Upper lobe of right lung (tissue), 1 donor: ENCODE data around the gene CARD10. TPM values are rescaled to one million over a fixed set of nuclear protein-coding genes. Genes with fewer than 3 reads are reported as not detected.

Source experiments
- ATAC-seq: fragments of 200-7000 bp; cut with Tn5 transposase; one replicate; pipeline ENCODE4 v1.9.1; 2020; ENCODE audit warnings: mild to moderate bottlenecking, moderate library complexity
- DNase-seq: peaks from one replicate; pipeline ENCODE4 v3.0.0-alpha.2; 2020
- H3K27ac ChIP-seq: fragments of 200-600 bp; one replicate; pipeline ENCODE4 v1.8.0; 2022
- H3K27me3 ChIP-seq: fragments of 200-600 bp; one replicate; pipeline ENCODE4 v1.8.0; 2022; ENCODE audit warnings: mild to moderate bottlenecking
- H3K36me3 ChIP-seq: fragments of 200-600 bp; one replicate; pipeline ENCODE4 v1.8.0; 2022
- H3K4me1 ChIP-seq: fragments of 200-600 bp; one replicate; pipeline ENCODE4 v1.8.0; 2022
- H3K4me3 ChIP-seq: fragments of 200-600 bp; one replicate; pipeline ENCODE4 v1.8.0; 2022; ENCODE audit warnings: mild to moderate bottlenecking
- H3K9me3 ChIP-seq: fragments of 200-600 bp; one replicate; pipeline ENCODE4 v1.8.0; 2022
- intact Hi-C: fragments of 100-400 bp; cut with DNase I; formaldehyde crosslinking; loops from one replicate; pipeline ENCODE4 v1.11.0; 2022
- total RNA-seq: library from RNA; stranded (reverse); fragmentation: NEBNext Ultra II Directional; extraction: Animal tissue kit (Norgen Biotek cat#: 25700); gene quantifications from one replicate; pipeline ENCODE4 v1.2.1, GENCODE V29; 2021
- TF ChIP-seq, protein P1 (sequence below): fragments of 200-600 bp; IDR thresholded peaks from one replicate; pipeline ENCODE4 v1.8.0; 2022; ENCODE audit warnings: antibody characterized with exemption
- donor health status: DM: no; HTN: yes; CAD: no; lungs with severe emphysema.

The CARD10 gene
- total RNA-seq, 1 donor from 2014 or later: 17.0 TPM

DNA sequence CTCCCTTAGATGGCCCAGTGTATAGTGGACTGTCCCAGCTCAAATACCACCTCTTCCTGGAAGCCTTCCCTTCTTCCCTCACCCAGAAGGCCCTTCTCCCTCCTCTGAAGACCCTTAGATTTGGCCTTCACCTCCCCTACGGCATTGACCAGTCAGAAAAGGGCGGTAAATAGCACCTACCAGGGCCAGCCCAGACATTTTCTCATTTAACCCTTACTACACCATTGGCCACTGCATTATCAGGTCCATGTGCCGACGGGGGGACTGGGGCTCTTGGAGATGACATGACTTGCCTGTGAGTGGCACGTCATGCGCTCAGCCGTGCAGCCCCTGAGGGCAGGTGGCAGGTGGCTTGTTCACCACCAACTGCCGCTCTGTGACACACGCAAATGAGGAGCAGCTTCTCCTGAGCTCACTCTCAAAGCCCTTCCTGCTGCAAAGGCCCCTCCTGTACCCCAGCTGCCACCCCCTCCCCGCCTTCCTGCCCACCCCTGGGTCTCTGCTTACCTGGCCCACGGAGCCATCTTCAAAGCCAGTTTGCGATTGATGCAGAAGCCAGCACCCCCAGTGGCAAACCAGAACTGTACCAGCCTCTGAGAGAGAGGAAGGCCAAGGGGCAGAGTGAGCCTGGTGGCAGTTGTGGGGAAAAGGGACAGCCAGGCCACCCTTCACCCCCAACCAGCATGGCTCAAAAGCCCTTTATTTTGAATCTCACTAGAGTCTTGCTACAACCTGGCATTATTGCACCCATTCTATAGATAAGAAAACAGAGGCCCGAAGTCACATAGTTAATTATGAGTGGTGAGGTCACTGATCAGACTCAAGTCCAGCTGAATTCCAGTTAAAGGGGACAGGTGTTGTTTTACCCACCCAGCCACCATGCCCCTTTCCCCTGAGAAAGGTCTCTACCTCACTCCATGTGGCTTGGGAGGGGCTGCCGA is 42.6 kb downstream of the CARD10 start:
- Histone ChIP-seq H3K9me3 (no peaks in the 10 kb centered on the region), H3K27ac (no peak overlapping the region), H3K4me3 (no peak overlapping the region), H3K4me1 (no peaks in the 10 kb centered on the region), H3K36me3 (peaks cover 30% of the 10 kb centered on the region), H3K27me3 (no peaks in the 10 kb centered on the region)
- DNase-seq (no peak), ATAC-seq (no peak)
- TF ChIP-seq, protein P1, sequence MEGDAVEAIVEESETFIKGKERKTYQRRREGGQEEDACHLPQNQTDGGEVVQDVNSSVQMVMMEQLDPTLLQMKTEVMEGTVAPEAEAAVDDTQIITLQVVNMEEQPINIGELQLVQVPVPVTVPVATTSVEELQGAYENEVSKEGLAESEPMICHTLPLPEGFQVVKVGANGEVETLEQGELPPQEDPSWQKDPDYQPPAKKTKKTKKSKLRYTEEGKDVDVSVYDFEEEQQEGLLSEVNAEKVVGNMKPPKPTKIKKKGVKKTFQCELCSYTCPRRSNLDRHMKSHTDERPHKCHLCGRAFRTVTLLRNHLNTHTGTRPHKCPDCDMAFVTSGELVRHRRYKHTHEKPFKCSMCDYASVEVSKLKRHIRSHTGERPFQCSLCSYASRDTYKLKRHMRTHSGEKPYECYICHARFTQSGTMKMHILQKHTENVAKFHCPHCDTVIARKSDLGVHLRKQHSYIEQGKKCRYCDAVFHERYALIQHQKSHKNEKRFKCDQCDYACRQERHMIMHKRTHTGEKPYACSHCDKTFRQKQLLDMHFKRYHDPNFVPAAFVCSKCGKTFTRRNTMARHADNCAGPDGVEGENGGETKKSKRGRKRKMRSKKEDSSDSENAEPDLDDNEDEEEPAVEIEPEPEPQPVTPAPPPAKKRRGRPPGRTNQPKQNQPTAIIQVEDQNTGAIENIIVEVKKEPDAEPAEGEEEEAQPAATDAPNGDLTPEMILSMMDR: no peak
- intact Hi-C loops: no loop called here

DNA sequence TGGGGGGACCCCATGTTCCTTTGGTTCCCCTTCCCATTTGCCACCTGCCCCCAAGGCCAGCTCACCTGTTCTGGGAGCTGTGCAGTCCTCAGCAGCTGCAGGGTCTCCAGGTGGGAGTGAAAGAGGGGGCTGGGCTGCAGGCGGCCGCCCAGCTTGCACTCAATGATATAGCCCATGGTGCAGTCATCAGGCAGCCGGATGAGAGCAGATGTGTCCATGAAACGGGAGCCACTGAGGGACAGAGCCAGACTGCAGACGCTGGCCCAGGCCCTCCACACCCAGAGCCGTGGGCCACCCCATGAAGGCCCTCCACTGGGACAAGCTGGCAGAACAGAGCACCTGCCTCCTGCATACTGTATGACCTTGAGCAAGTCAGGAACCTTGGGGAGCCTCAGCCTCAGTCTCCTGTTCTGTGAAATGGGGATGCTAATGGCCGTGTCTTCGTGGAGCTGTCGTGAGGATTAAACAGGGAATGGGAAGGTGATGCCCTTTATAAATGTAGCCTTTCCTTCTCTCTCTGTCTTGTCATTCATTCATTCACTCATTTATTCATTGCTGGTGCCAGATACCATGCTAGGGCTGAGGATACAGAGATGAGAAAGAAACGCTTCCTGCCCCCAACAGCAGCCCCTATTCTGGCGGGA is 44.6 kb downstream of the CARD10 start:
- H3K4me3 ChIP-seq: no peak overlapping the region
- no peaks in the 10 kb centered on the region for H3K9me3 ChIP-seq
- H3K36me3 ChIP-seq: peaks cover 27% of the 10 kb centered on the region
- no peaks in the 10 kb centered on the region for H3K27me3 ChIP-seq
- ATAC-seq (no peak), DNase-seq (no peak)
- TF ChIP-seq, protein P1: no peak
- no peaks in the 10 kb centered on the region for H3K4me1 ChIP-seq
- intact Hi-C loops: no loop called here
- no peak overlapping the region for H3K27ac ChIP-seq

- Histone ChIP-seq H3K36me3 (peaks cover 16% of the 10 kb centered on the region), H3K27ac (no peak overlapping the region), H3K9me3 (no peaks in the 10 kb centered on the region), H3K4me1 (no peaks in the 10 kb centered on the region), H3K27me3 (no peaks in the 10 kb centered on the region), H3K4me3 (no peak overlapping the region)
- DNase-seq: no peak
- intact Hi-C loops: no loop called here
- no peak for ATAC-seq
- TF ChIP-seq, protein P1: no peak
These were observed 45.7 kb downstream of the CARD10 start for GRCh38 chr22:37473437-37473946.

DNA sequence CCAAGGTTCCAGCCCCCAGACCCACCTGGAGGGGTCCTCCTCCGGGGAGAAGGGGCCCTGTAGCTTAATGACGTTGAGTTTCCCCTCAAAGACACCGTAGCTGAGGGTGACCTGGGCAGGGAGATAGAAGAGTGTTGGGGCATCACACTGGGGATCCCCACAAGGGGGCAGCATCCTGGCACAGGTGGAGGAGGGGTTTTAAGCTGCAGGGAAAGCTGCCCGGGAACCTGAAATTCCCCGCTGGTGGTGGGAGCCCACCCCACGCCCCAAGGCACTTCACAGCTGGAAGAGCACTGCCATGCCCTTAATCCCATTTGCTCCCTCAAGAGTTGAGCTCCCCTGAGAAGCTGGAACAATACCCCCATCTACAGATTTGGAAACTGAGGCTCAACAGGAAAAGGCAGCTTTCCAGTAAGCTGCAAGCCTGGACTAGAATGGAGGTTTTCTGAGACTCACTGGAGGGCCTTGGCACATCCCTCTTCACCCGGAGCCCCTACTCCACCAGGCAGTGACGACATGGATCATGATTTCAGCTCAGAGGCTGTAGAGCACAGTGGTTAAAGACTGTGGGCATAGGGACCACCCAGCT is 46.7 kb downstream of the CARD10 start:
- intact Hi-C loops: no loop called here
- Histone ChIP-seq H3K27ac (no peak overlapping the region), H3K27me3 (no peaks in the 10 kb centered on the region), H3K9me3 (no peaks in the 10 kb centered on the region), H3K4me1 (no peaks in the 10 kb centered on the region), H3K36me3 (peaks cover 8% of the 10 kb centered on the region), H3K4me3 (no peak overlapping the region)
- TF ChIP-seq, protein P1: peak; percentile 52
- ATAC-seq: peak; percentile 58
- no peak for DNase-seq

DNA sequence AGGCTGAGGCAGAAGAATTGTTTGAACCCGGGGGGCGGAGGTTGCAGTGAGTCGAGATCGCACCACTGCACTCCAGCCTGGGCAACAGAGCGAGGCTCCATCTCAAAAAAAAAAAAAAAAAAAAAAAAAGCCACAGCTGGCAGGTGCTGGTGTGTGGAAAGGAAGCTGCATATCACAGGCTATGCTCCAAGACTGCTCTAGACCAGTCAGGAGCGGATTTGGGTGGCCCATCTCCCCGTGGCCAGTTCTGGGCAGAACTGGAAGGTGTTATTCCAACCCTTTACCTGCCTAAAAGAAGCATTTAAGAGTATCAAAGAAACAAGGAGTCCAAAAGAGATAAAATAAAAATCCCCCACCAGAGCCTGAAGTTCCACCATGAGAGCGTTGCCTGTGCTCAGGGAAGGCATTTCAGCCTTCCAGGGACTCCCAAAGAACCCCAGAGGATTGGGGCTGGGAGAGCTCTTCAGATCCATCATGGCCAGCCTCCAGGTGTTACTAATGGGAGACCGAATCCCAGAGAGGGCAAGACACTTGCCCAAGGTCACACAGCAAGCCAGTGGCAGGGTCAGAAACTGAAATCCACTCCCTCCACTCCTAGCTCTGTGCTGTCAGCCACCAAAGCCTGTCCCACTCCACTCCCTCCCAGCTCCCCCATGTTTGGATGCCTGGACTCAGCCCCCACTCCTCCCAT is 47.3 kb downstream of the CARD10 start:
- TF ChIP-seq, protein P1: no peak
- H3K36me3 ChIP-seq: peaks cover 6% of the 10 kb centered on the region
- no peak overlapping the region for H3K27ac ChIP-seq
- no peak overlapping the region for H3K4me3 ChIP-seq
- no peaks in the 10 kb centered on the region for H3K27me3 ChIP-seq
- intact Hi-C loops: no loop called here
- ATAC-seq (peak; percentile 4), DNase-seq (no peak)
- no peaks in the 10 kb centered on the region for H3K4me1 ChIP-seq
- no peaks in the 10 kb centered on the region for H3K9me3 ChIP-seq
